ENCODE measurements around the gene NUP160. TPM values are rescaled to one million over a fixed set of nuclear protein-coding genes. Genes with fewer than 3 reads are reported as not detected.

Gene NUP160
- total RNA-seq, 1 experiment from 2014 or later, result 53.8 TPM

DNA sequence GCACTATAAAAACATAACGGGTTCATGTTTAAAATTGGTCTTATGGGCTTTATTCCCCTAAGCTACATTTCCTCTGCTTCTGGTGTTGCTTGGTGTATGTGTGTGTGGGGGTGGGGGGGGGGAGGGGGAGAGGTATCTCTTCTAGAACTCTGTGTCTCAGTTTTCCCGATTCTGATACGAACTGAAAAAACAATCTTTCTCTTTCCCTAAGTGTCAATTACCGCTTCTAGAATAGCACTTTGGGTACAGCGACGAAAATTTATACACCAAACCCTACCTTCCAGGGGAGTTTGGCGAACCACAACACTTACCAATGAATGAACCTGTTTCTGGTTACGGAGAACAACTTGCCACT lies 636 bp downstream of the NUP160 start:
- ChIA-PET RAD21 (ENCODE audit: low non-redundant PET in 1 of 2, low total read pairs in 2 of 2, uncharacterized antibody in 2 of 2, unreplicated experiment in 2 of 2) (no interaction called here), CTCF (no interaction called here), POLR2A (interaction anchor here (0.6 kb wide), 1 partner anchor 400 kb away, joined by 3 read pairs; no protein-coding TSS in a partner anchor)
- H3K4me1 ChIP-seq (ENCODE audit: control insufficient read depth in 1 of 2, insufficient read depth in 2 of 2, low read length in 2 of 2), result peaks cover 6 to 14% of the 10 kb centered on the region in 2 experiments; a peak in 3 of 4 replicates
- no peaks in the 10 kb centered on the region for H3K27me3 ChIP-seq (ENCODE audit: insufficient read depth, low read length)
- H4K20me1 ChIP-seq (ENCODE audit: insufficient read depth), result no peaks in the 10 kb centered on the region
- no peak for TF ChIP-seq JUND (IDR thresholded peaks at IDR 0.05)
- TF ChIP-seq ZFX (IDR thresholded peaks at IDR 0.05), result no peak
- TF ChIP-seq SP1 (IDR thresholded peaks at IDR 0.05; ENCODE audit: low read depth), result no peak
- TF ChIP-seq EZH2phosphoT487 (IDR thresholded peaks at IDR 0.05; ENCODE audit: borderline replicate concordance), result no peak
- TF ChIP-seq ZNF274 (IDR thresholded peaks at IDR 0.05; ENCODE audit: low read depth, low read length), result no peak
- TF ChIP-seq, protein P1, sequence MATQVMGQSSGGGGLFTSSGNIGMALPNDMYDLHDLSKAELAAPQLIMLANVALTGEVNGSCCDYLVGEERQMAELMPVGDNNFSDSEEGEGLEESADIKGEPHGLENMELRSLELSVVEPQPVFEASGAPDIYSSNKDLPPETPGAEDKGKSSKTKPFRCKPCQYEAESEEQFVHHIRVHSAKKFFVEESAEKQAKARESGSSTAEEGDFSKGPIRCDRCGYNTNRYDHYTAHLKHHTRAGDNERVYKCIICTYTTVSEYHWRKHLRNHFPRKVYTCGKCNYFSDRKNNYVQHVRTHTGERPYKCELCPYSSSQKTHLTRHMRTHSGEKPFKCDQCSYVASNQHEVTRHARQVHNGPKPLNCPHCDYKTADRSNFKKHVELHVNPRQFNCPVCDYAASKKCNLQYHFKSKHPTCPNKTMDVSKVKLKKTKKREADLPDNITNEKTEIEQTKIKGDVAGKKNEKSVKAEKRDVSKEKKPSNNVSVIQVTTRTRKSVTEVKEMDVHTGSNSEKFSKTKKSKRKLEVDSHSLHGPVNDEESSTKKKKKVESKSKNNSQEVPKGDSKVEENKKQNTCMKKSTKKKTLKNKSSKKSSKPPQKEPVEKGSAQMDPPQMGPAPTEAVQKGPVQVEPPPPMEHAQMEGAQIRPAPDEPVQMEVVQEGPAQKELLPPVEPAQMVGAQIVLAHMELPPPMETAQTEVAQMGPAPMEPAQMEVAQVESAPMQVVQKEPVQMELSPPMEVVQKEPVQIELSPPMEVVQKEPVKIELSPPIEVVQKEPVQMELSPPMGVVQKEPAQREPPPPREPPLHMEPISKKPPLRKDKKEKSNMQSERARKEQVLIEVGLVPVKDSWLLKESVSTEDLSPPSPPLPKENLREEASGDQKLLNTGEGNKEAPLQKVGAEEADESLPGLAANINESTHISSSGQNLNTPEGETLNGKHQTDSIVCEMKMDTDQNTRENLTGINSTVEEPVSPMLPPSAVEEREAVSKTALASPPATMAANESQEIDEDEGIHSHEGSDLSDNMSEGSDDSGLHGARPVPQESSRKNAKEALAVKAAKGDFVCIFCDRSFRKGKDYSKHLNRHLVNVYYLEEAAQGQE (IDR thresholded peaks at IDR 0.05; ENCODE audit: low read depth), result no peak
- no peak for TF ChIP-seq TCF7L2 (IDR thresholded peaks at IDR 0.05; ENCODE audit: borderline replicate concordance, extremely low read depth, insufficient read depth, insufficient read length)
- no peak for TF ChIP-seq POLR2A (IDR thresholded peaks at IDR 0.05; ENCODE audit: borderline replicate concordance, extremely low read depth, insufficient read depth, insufficient read length)
- TF ChIP-seq CEBPB (IDR thresholded peaks at IDR 0.05; ENCODE audit: low read depth), result no peak
- no peak for TF ChIP-seq ELF1 (IDR thresholded peaks at IDR 0.05; ENCODE audit: borderline replicate concordance, low read depth)
- TF ChIP-seq, protein P2, sequence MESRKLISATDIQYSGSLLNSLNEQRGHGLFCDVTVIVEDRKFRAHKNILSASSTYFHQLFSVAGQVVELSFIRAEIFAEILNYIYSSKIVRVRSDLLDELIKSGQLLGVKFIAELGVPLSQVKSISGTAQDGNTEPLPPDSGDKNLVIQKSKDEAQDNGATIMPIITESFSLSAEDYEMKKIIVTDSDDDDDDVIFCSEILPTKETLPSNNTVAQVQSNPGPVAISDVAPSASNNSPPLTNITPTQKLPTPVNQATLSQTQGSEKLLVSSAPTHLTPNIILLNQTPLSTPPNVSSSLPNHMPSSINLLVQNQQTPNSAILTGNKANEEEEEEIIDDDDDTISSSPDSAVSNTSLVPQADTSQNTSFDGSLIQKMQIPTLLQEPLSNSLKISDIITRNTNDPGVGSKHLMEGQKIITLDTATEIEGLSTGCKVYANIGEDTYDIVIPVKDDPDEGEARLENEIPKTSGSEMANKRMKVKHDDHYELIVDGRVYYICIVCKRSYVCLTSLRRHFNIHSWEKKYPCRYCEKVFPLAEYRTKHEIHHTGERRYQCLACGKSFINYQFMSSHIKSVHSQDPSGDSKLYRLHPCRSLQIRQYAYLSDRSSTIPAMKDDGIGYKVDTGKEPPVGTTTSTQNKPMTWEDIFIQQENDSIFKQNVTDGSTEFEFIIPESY (IDR thresholded peaks at IDR 0.05; ENCODE audit: extremely low read depth, insufficient replicate concordance, low read length), result no peak
- TF ChIP-seq SIN3A (IDR thresholded peaks at IDR 0.05; ENCODE audit: low read depth), result no peak
- TF ChIP-seq, protein P3, sequence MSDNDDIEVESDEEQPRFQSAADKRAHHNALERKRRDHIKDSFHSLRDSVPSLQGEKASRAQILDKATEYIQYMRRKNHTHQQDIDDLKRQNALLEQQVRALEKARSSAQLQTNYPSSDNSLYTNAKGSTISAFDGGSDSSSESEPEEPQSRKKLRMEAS (IDR thresholded peaks at IDR 0.05), result no peak
- H3K36me3 ChIP-seq (ENCODE audit: control insufficient read depth in 1 of 2, insufficient read depth in 2 of 2, low read length in 2 of 2), result peaks cover 19 to 24% of the 10 kb centered on the region in 2 experiments; a peak in 3 of 4 replicates
- BruUV-seq (replicated peaks), result no TSS peak
- no peak overlapping the region for H2AFZ ChIP-seq (ENCODE audit: low read depth, low read length, poor library complexity, severe bottlenecking)
- peak overlapping the region; percentile 85 for H3K9ac ChIP-seq (ENCODE audit: low read length)
- peak overlapping the region; percentile 59 for H3K27ac ChIP-seq (ENCODE audit: low read depth, low read length)
- no peaks in the 10 kb centered on the region for H3K9me2 ChIP-seq (ENCODE audit: insufficient read depth)
- no peak for DNase-seq (ENCODE audit: low read depth, low spot score)
- no peaks in the 10 kb centered on the region for H3K9me3 ChIP-seq (ENCODE audit: control insufficient read depth in 1 of 2, insufficient read depth in 1 of 2, low read depth in 1 of 2, low read length in 2 of 2)
- no peak for ATAC-seq
- peak overlapping the region; percentile 87 for H3K4me2 ChIP-seq (ENCODE audit: low read length)
- intact Hi-C loops (cut with micrococcal nuclease), result no loop called here
- H3K79me2 ChIP-seq (ENCODE audit: insufficient read depth, low read length), result peaks cover 54% of the 10 kb centered on the region
- H3K4me3 ChIP-seq (replicated peaks in 1 of 2; ENCODE audit: low read depth in 1 of 2, low read length in 2 of 2), result peak overlapping the region; percentile 77 to 95
